Stimulated activated CD4-positive, alpha-beta T cell treated with anti-CD3 and anti-CD28 coated beads, TNF-alpha, amount 100 ng/mL, for 4 hours (primary cell): ENCODE measurements around the gene TPM1.

Experiments used
- DNase-seq, 3 experiments: peaks; one replicate each; pipeline ENCODE4 v3.0.0-alpha.2; 2020; ENCODE audit warnings: low read depth in 3 of 3

TPM1 gene

DNA sequence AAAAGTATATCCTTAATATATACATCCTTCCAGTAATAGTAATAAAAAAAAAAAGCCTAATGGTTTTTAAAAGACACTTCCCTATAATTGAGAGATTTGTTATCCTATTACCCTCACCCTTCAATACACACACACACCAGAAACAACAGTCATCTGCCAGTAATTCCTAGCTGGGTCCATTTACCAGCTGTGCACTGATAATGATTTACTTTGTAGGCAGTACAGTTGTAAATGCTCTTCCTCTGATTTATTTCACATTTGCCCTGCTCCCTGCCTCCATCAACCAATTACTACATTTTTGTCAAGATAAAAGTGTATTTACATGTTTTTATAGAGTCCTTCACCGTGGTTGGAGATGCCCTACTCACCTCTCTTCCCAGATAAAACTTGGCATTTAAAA, 12.4 kb downstream of the TPM1 start:
- no peak for DNase-seq

DNA sequence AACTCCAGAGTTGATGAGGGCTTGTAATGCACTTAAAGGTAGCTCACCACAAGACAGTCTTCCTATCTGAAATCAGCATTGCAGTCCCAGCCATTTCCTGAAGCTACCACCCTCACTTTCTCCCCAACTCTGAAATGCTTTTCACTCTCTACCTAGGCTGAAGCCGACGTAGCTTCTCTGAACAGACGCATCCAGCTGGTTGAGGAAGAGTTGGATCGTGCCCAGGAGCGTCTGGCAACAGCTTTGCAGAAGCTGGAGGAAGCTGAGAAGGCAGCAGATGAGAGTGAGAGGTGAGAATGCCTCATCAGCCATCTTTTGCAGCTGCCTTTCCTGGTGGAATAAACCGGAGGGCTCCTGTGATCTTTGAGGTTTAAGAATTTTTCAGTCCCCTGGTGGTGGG, 14.3 kb downstream of the TPM1 start:
- no peak for DNase-seq

DNA sequence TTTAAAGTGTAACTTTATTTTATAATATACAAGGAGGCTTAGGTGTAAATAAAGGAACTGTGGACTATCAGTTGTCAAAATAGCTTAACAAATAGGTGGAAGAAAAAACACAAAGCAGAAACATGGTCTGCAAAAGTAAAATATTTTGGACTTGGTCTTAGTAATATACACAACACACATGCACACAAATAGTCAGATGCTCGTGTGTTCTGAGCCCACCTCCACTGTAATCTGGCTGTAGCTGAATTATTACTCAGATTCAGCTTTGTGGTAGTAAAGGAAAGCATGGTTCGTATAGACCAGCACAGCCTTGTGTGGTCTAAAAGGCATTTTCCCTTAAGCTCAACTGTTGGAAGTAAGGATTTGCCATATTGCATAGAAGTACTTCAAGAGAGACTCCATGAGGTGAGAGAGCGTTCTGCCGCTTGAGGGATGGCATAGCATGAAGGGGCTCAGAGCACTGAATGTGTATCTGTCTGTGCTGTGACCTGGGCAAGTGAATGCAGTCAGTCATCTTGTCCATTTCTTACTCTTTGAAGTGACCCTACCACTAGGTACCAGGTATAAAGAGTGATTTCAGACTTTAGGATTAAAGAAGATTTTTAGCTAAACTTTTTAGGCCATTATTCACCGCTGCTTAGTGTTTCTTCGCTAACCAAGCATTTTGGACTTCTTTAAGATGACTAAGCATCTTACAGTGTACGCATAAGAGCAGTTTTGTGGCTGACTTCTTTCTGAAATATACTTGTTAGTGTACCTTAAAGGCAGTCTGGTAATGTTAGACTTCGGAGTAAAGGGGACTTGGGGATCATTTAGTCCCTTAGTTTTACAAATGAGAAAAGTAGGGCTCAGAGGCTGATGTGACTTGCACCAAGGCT, 15.2 kb downstream of the TPM1 start:
- no peak for DNase-seq

GRCh38 chr15:63059075-63059474, 16.5 kb downstream of the TPM1 start:
- DNase-seq: no peak

- DNase-seq: no peak
Observed at GRCh38 chr15:63059573-63060216, 17.1 kb downstream of the TPM1 start.

DNA sequence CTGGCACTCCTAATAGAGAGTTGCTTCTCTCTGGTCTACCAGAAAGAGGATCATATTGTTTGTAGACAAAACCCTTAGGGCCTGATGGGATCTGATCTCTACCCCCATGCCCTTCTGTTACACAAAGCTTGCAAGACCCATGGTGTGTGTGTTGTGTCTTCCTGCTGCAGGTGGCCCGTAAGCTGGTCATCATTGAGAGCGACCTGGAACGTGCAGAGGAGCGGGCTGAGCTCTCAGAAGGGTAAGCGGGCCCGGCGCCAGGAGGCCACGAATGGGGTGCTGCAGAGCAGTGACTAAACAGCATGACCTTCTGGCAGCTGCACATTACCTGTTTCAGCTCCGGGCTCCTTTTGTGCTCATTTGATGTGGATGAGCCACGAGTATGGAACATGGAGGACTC, 18.2 kb downstream of the TPM1 start:
- no peak for DNase-seq

- DNase-seq: no peak
Observed at GRCh38 chr15:63061975-63062374, 19.4 kb downstream of the TPM1 start.

DNA sequence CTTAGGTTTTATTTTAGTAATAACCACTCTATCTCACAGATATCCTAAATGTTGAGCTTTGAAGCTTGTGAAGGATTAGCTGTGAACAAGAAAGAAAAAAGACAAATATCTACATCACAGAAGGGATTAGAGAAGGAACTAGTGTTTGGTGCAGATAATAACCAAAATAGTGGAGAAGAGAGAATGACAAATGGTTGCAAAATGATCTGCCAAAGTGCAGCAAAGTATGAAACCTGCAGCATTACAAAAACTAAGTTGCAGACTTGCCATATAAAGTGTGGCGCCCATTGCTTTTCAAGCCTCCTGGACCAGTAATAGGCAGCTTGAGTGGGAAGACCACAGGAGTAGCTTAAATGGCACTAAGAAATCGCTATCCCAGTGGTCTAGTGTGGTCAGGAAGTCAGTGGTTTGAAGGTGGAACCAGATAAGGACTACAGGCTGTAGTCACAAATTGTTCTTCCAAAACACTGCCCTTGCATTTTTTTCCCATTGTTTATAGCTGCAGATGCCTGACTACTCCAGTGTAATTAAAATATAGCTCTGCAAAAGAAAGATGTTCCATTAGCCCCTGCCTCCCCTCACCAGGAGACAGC, 20.7 kb downstream of the TPM1 start:
- DNase-seq: no peak

GRCh38 chr15:63063877-63064409, 21.4 kb downstream of the TPM1 start:
- no peak for DNase-seq

DNA sequence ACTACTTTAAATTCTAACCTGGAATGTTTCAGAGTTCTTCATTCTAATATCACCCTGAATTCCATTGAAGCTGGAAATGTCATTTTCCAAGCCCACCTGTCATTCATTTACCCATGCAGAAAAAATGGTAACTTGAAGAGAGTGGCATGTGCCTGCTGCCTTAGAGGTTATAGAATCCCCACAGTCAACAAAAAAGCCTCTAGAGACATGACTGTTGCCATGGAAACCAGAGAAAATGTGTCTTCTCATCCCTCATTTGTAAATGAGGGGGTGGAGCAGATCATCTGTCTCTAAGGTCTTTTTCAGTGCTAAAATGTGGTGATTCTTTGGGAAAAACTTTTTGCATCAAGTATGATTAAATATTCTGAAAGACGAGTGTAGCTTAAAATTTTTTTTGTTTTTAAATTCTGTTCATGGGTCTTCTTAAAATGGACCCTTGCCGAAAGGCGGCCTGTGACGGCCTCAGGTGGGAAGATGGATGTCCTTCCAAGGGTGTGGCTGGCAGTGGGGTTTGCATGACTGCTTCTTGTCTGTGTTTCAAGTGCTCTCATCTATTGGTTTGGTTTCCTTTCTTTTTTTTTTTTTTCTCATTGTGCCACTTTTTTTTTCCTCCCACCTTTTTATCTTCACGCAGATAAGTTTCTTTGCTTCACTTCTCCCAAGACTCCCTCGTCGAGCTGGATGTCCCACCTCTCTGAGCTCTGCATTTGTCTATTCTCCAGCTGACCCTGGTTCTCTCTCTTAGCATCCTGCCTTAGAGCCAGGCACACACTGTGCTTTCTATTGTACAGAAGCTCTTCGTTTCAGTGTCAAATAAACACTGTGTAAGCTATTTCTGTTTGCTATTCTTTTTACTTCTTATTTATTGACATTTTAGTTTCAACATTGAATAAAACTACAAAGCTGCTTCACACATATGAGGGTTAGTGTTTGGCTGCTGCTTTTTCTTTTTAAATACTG, 23.0 kb downstream of the TPM1 start:
- DNase-seq: no peak

DNA sequence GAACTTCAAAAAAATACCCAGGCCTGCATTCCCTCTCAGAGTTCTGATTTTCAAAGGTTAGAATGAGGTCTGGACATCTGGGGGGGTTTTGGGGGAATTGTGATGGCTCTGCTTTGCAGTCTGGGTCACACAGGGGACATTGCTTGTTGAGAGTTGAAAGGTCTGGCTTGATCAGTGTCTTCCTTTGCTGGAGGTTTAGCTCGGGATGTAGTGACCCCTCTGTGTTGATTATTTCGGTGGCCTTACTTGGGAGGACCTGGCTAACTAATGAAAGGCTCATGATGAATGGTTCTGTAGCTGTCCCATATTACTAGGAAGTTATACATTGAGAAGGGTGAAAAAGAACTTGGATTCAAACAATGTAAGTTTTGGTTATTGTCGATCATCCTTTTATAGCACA, 23.7 kb downstream of the TPM1 start:
- DNase-seq: no peak

DNA sequence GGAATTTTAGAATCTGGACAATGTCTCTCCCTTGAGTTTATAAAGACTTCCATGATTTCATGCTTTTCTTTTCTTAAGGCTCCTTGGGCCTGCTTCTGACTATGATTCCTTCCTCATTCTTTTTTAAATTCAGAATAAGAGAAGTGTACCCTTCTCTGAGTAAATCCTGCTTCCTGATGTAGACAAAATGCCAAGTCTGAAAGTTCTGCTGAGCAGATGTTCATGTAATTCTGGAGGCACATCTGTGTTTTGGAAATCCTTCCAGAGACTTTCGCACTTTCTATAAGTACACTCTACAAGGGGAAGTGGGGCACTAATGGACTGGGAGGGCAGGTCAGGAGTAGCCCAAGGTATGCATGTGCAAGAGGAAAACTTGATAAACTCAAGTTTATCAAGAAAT, 24.8 kb downstream of the TPM1 start:
- no peak for DNase-seq

DNA sequence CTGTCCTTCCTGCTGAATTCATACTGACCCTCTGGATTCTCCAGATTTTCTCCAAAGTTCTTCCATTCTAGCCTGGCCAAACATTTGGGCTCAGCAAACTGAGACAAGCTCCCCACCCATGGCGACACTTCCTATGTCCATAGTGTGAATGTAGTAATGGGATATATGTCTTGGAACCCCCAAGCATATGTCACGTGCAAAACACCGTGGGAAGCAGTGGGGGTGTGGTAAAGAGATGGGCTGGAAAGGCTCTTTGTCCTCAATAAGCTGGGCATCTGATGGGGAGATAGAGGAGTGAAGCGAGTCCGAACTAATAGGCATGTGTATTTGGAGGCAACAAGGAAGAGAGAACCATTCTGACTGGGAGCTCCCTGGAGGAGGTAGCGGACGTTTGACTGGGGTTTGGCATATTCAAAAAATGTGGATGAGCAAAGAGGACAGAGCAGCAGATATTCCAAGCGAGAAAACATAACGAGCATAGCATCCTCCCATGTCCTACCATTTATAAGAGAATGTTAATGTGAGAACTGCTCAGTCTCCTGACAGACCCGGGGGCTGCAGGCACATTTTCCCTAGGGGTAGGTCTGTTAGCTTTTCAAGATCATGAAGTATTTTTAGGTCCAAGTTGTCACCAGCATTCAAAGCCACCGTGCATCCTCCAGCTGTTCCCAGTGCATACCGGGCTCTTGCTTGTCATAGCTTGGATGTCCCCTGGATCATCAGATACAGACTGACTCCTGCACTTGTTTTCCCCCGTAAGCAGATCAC, 25.6 kb downstream of the TPM1 start:
- DNase-seq: no peak

GRCh38 chr15:63069616-63070090, 27.1 kb downstream of the TPM1 start:
- no peak for DNase-seq

- no peak for DNase-seq
Observed at GRCh38 chr15:63070681-63071129, 28.2 kb downstream of the TPM1 start.

DNA sequence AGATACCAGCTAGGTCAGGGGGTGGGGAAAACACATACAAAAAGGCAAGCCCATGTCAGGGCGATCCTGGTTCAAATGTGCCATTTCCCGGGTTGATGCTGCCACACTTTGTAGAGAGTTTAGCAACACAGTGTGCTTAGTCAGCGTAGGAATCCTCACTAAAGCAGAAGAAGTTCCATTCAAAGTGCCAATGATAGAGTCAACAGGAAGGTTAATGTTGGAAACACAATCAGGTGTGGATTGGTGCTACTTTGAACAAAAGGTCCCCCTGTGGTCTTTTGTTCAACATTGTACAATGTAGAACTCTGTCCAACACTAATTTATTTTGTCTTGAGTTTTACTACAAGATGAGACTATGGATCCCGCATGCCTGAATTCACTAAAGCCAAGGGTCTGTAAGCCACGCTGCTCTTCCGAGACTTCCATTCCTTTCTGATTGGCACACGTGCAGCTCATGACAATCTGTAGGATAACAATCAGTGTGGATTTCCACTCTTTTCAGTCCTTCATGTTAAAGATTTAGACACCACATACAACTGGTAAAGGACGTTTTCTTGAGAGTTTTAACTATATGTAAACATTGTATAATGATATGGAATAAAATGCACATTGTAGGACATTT, 28.9 kb downstream of the TPM1 start:
- no peak for DNase-seq

- DNase-seq: no peak
Observed at GRCh38 chr15:63072023-63072650, 29.6 kb downstream of the TPM1 start.

GRCh38 chr15:63072809-63073277, 30.3 kb downstream of the TPM1 start:
- DNase-seq: no peak

DNA sequence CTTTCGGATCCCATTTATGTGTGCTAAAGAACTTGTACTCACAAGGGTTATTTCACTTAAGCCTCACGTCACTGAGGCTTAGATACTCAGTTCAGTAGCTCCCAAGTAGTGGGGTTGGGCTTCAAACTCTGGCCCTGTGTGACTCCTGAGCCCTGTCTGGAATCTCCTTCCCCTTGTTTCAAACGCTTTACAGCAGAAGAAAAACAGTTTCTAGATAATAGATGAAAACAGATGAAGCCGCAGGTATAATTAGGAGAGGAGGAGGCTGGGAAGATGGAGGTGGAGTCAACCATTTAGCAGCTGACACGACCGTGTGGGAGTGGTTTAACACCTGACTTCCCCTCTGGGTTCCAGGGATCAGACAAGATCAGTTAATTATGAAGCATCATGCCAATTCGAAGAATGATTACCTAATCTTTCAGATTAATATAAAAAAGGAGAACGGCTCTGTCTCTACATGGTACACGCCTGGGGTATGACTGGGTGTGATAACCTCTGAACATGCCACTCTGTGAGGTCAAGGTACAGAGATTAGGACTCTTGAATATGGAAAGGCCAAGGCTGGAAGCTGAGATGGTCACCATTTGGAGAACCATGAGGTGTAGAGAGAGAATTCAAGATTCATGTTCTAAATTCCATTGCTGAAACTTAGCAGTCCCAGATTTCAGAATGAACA, 31.1 kb downstream of the TPM1 start:
- DNase-seq: no peak
